ENCODE results near the gene RAB30.
"Not testable (repeated sequence)": the region's sequence is repeated elsewhere in the genome, so short reads cannot be mapped to it uniquely, and the experiment has no call there.

Gene RAB30

DNA sequence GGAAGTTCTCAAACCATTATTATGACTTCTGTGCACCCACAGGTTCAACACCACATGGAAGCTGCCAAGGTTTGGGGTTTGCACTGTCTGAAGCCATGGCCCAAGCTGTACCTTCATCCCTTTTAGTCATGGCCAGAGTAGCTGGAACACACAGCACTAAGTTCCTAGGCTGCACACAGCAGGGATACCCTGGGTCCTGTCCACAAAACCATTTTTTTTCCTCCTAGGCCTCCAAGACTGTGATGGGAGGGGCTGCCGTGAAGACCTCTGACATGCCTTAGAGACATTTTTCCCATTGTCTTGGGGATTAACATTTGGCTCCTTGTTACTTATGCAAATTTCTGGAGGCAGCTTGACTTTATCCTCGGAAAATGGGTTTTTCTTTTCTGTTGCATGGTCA, 127.5 kb downstream of the RAB30 start:
- DNase-seq (ENCODE audit: low spot score), result no peak

DNA sequence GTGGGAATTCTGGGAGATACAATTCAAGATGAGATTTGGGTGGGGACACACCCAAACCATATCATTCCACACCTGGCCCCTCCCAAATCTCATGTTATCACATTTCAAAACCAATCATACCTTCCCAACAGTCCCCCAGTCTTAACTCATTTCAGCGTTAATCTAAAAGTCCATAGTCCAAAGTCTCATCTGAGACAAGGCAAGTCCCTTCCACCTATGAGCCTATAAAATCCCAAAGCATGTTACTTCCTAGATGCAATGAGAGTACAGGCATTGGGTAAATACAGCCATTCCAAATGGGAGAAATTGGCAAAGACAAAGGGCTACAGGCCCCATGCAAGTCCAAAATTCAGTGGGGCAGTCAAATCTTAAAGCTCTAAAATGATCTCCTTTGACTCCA, 128.3 kb downstream of the RAB30 start:
- DNase-seq (ENCODE audit: low spot score), result not testable (repeated sequence)

DNA sequence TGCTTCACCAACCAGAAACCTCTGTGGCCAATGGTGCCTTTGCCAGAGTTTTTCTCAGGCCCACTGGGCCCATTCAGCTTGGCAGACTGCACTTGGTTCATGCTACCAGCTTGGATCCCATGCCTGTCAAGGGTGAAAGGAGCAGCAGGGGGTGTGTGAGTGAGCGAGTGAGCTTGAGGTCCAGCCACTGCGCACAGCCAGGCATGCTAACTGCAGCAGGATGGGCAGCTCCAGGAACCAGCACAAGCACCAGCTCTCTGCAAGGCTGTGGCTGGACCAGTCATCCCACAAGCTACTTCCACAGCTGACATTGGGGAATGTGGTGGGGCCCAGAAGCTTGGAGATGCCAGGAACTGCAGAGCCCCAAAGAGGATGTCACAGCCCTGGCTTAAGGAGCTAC, 129.3 kb downstream of the RAB30 start:
- no peak for DNase-seq (ENCODE audit: low spot score)

DNA sequence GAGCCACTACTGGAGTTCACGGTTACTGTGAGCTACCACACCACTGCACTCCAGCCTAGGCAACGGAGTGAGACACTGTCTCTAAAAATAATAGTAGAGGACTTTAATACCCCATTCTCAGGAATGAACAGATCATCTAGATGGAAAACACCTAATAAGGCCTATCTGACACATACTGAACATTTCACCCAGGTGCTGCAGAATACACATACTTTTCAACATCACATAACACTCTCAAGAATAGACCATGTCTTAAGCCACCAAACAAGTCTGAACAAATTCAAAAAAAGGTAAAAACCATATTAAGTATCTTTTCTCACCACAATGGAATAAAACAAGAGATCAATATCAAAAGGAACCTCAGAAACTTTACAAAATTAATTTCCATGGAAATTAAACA, 132.2 kb downstream of the RAB30 start:
- no peak for DNase-seq (ENCODE audit: low spot score)

DNA sequence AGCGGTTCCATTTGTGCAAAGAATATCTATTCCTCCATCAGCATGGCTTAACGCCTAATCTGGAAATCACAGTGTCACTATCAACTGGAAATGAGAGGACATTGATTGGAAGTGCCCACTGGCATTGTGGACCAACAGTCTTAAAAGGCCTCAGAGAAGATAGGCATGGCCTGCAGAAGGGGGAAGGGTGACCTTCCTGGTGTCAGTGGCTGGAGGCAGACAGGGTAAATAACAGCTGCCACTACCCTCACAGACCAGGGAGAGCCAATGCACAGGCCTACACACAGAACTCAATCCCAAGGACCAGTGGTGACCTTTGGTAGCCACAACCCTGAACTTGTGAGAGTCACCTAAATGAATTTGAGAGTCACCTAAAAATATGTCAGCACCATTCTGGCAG, 134.1 kb downstream of the RAB30 start:
- DNase-seq (ENCODE audit: low spot score), result no peak

DNA sequence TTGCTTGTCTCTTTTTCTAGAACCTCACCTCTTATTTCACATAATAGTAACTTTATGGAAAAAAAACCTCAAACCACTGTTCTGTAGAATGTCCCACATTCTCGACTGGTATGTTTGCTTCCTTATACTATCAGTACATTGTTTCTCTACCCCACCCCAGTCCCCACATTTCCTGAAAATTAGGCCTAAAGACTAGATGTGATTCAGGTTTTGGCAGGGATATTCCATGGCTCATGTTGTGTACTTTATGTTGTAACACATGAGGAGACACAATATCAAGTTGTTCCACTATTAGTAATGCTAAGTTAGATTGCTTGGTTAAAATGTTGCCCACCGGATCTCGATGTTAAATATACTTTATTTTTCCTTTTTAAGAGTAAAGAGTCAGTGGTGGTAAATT, 135.4 kb downstream of the RAB30 start:
- no peak for DNase-seq (ENCODE audit: low spot score)

DNA sequence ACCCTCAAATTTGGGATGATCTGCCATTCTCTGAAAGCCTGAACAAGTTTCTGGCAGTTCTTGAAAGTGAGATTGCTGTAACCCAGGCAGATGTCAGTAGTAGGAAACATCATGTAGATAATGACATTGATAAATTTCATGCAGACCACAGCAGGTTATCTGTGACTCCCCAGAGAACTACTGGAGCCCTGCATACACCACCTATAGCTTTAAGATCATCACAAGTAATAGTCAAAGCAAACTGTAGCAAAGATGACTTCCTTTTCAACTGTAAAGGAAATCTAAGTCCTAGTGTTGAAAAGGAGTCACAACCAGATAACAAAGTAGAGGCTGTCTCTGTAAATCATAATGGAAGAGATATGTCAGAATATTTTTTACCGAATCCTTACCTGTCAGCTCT, 139.1 kb downstream of the RAB30 start:
- DNase-seq (ENCODE audit: low spot score), result no peak

DNA sequence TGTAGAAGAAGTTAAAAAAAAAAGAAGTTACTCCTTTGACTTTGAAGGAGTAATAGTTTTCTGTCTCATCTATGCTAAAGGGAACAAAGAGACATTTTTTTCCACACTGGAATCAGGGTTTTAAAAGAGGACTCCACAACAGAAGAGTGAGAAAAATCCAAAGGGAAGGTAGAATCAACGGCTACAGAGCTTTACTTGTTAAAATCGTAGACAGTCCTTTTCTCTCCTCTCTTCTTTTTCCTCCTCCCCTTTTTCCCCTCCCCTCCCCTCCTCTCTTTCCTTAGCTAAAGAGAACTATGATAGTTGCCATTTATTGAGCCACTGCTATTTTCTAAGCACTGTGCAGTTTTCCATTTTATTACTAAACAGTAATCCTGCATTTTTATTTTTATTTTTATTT, 141.0 kb downstream of the RAB30 start:
- DNase-seq (ENCODE audit: low spot score), result no peak

DNA sequence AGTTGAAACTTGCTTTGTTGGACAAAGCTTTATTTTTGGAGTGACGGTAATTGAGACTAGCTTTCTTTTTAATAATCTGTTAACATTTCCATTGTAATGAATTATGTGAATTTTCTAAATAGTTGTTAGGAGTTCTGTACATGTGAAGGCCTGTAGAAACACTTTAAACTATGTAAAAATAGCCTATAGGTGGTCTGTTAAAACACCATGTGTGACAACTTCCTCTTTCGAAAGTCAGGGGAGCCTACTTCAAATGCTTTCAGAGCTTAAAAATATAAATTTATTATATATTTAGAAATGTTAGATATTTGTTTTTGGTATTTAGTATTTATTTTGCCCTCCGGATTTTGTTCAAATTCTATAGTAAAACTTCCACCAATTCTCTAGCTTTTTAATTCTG, 141.5 kb downstream of the RAB30 start:
- DNase-seq (ENCODE audit: low spot score), result peak; percentile 45

DNA sequence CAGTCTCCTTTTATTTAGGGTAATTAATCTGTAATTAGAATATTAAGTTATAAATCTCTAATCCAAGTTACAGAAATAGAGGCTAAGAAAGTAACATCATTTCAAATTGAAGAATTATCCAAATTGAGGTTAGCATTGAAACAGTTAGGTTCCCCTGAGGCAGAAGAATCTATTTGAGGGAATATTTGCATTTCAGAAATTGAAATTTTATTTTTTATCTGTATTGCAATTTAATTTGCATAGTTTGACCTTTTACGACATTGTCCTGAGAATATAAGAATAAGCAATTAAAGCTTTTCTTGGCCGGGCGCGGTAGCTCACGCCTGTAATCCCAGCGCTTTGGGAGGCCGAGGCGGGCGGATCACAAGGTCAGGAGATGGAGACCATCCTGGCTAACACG, 142.6 kb downstream of the RAB30 start:
- no peak for DNase-seq (ENCODE audit: low spot score)

DNA sequence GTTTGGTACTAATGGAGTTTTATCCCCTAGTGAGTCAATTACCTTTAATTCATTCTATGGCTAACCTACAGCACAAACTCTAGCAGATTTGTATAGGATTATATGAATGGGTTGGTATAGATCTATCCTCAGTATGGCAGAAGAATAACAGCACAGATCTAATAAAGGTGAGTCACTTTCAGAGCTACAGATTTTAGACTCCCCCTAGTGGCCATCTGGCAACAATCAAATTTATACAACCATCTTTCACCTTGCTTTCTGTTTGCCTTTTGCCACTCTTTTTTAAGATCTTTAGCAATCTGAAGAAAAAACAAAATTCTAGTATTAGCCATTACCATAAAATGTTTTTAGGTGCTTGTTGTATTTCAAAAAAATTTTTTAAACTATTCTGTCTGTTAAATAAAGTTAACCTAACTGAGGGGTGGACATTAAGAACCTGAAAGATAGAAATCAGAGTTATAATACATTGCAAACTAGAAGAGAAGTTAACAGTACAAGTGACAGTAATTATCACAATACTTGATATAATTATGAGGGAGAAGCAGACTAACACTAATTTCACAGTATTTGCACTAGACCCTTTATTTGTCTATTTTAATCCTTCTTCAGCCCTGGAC, 144.3 kb downstream of the RAB30 start:
- DNase-seq (ENCODE audit: low spot score), result peak; percentile 56

DNA sequence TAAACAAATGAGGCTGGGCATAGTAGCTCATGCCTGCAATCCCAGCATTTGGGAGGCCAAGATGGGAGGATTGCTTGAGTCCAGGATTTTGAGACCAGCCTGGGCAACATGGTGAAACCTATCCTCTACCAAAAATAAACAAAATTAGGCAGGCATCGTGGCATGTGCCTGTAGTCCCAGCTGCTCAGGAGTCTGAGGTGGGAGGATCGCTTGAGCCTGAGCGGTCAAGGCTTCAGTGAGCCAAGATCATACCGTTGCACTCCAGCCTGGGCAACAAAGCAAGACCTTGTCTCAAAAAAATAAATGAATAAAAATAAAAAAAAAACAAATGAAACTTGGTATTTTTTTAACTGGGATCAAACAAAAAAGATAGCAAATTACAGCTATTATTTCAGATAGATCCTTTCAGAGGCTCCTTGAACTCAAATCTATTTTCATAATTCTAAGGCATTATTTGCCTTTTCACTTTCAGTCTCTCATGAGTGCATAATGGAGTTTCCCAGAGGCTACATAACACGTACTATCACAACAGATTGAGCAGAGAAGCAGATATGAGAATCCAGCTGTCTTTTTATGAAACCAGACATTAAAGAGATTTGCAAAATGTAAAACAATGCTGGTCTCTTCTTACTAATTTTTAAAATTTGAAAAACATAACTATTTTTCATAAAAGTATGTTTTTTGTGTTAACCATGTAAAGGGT, 147.0 kb downstream of the RAB30 start:
- DNase-seq (ENCODE audit: low spot score), result no peak

All from germinal center (tissue), 1 donor.